Tibial nerve (tissue), 4 donors: ENCODE results near the gene AFF2. TPM values are rescaled to one million over a fixed set of nuclear protein-coding genes. Genes with fewer than 3 reads are reported as not detected.

Experiments used
- DNase-seq, 2 donors: peaks; one replicate each; pipeline ENCODE4 v3.0.0-alpha.2; 2019; ENCODE audit warnings: low spot score in 2 of 2
- H3K27ac ChIP-seq, 4 donors: fragments of 200-600 bp; sonication (generic) in 3 of 4; one replicate each; pipeline ENCODE4 v1.5.1; 2017 to 2019; ENCODE audit warnings: mild to moderate bottlenecking in 1 of 4
- H3K27me3 ChIP-seq, 2 donors: fragments of 200-600 bp; sonication (generic) in 1 of 2; one replicate each; pipeline versions ENCODE4 v1.5.1 to v1.6.0; 2017 to 2019
- H3K36me3 ChIP-seq, 3 donors: fragments of 200-600 bp; sonication (generic); one replicate each; pipeline ENCODE4 v1.5.1; 2018 to 2019
- H3K4me1 ChIP-seq, 4 donors: fragments of 200-600 bp; sonication (generic) in 3 of 4; one replicate each; pipeline ENCODE4 v1.5.1; 2017 to 2019
- H3K4me3 ChIP-seq, 4 donors: fragments of 200-600 bp; sonication (generic) in 3 of 4; one replicate each; pipeline ENCODE4 v1.5.1; 2017 to 2019; ENCODE audit warnings: mild to moderate bottlenecking in 1 of 4, moderate library complexity in 1 of 4
- H3K9me3 ChIP-seq, 4 donors: fragments of 200-600 bp; sonication (generic) in 3 of 4; one replicate each; pipeline ENCODE4 v1.5.1; 2017 to 2019
- EP300 ChIP-seq, 2 donors: sonication (generic); formaldehyde crosslinking; IDR thresholded peaks; one replicate each; pipeline ENCODE4 v1.6.1; 2017; ENCODE audit warnings: antibody characterized with exemption in 2 of 2, mild to moderate bottlenecking in 1 of 2
- POLR2A ChIP-seq, 2 donors: fragments of 450-650 bp; IDR thresholded peaks; one replicate each; pipeline ENCODE4 v1.6.1; 2017; ENCODE audit warnings: antibody characterized with exemption in 2 of 2, mild to moderate bottlenecking in 2 of 2, moderate library complexity in 2 of 2
- WGBS, 2 donors: methylation state at CpG; one replicate each; pipeline ENCODE4 v1.1.5; 2018; 5-methylcytosine and 5-hydroxymethylcytosine counted together
- total RNA-seq, 4 donors: library from RNA; depleted of rRNA; stranded (reverse); fragments of >200 nt; gene quantifications; one replicate each; pipeline ENCODE4 v1.1.0, GENCODE V29; 2016
- TF ChIP-seq, protein P1 (sequence below), 5 experiments: fragments of 200-600 bp in 3 of 5; fragments of 450-650 bp in 2 of 5; sonication (generic) in 3 of 5; IDR thresholded peaks; one replicate each; pipeline ENCODE4 v1.5.1; 2016 to 2019; ENCODE audit warnings: antibody characterized with exemption in 5 of 5, mild to moderate bottlenecking in 3 of 5, moderate library complexity in 2 of 5

Gene AFF2
- total RNA-seq, 4 donors from 2014 or later = 13.2 to 20.3 (median 16.1) TPM

DNA sequence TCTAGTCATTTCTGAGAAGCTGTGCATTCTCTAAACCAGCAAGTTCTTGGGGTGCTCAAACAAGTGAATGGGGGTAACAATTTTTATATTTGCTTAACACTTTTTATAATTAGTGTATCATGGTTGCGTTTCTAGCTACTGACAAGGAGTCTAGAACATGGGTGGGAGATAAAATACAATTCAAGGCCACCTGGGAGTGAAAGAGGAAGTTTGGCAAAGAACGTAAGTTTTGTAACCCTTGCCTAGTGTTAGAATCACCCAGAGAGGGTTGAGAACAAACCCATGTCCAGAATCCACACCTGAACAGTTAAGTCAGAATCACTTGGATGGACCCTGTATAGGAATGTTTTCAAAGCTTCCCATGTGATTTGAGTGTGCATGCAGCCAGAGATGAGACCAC, 92.7 kb downstream of the AFF2 start:
- 65 to 87% methylated on average over 2 of the region's 2 CpGs for WGBS, 2 donors

DNA sequence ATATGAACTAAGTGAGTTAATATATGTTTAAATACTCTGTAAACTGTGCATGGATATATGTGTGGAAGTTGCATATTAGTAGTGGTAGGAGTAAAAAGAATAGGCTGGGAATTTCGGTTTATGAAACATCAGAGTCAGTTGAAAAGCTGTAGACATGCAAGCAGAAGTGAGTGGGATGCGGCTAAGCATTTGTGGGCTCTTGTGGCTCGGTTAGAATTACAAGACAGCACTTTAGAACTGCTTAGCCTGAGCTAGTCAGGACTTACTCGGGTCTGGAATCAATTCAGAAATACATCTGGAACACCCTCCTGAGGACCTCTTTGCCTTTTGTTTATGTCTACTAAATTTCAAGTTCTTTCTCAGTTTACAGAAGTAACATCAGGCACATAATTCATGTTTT, 93.6 kb downstream of the AFF2 start:
- H3K4me3 ChIP-seq = no peak overlapping the region
- 38 to 50% methylated on average over 4 of the region's 4 CpGs for WGBS, 2 donors
- no peaks in the 10 kb centered on the region for H3K4me1 ChIP-seq
- TF ChIP-seq, protein P1, sequence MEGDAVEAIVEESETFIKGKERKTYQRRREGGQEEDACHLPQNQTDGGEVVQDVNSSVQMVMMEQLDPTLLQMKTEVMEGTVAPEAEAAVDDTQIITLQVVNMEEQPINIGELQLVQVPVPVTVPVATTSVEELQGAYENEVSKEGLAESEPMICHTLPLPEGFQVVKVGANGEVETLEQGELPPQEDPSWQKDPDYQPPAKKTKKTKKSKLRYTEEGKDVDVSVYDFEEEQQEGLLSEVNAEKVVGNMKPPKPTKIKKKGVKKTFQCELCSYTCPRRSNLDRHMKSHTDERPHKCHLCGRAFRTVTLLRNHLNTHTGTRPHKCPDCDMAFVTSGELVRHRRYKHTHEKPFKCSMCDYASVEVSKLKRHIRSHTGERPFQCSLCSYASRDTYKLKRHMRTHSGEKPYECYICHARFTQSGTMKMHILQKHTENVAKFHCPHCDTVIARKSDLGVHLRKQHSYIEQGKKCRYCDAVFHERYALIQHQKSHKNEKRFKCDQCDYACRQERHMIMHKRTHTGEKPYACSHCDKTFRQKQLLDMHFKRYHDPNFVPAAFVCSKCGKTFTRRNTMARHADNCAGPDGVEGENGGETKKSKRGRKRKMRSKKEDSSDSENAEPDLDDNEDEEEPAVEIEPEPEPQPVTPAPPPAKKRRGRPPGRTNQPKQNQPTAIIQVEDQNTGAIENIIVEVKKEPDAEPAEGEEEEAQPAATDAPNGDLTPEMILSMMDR (IDR thresholded peaks at IDR 0.05) = no peak
- no peak for TF ChIP-seq EP300 (IDR thresholded peaks at IDR 0.05)
- no peak for TF ChIP-seq POLR2A (IDR thresholded peaks at IDR 0.05)
- H3K9me3 ChIP-seq = no peaks in the 10 kb centered on the region
- H3K27ac ChIP-seq = no peak overlapping the region
- DNase-seq = no peak
- no peaks in the 10 kb centered on the region for H3K27me3 ChIP-seq
- H3K36me3 ChIP-seq = no peaks in the 10 kb centered on the region

More for the DNA sequence above, 92.7 kb downstream of the AFF2 start:
- Histone ChIP-seq H3K27ac (no peak overlapping the region), H3K4me3 (no peak overlapping the region), H3K4me1 (no peaks in the 10 kb centered on the region), H3K36me3 (no peaks in the 10 kb centered on the region), H3K27me3 (no peaks in the 10 kb centered on the region), H3K9me3 (no peaks in the 10 kb centered on the region)
- TF ChIP-seq EP300 (IDR thresholded peaks at IDR 0.05) = no peak
- no peak for TF ChIP-seq POLR2A (IDR thresholded peaks at IDR 0.05)
- TF ChIP-seq, protein P1 (IDR thresholded peaks at IDR 0.05) = no peak
- no peak for DNase-seq

DNA sequence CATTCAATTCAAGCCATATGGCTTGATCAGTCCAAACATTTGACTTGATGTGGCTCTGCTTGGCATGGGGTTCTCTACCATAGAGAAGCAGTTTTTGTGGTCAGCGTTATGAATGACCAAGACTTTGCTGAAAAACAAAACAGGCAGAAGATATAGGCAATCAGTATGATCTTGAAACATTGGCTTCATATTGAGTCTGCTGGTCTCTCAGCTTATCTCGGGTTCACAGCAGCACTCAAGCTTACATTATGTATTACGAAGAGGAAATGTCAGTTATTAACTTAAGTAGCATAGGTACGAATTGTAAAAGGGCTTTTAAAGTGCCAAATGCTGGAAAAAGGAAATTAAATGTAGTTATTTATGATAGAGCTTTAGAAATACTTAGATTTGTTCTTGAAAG, 99.0 kb downstream of the AFF2 start:
- no peaks in the 10 kb centered on the region for H3K36me3 ChIP-seq
- TF ChIP-seq EP300 (IDR thresholded peaks at IDR 0.05) = no peak
- no peak overlapping the region for H3K4me3 ChIP-seq
- WGBS, 2 donors = 55 to 82% methylated on average over 4 of the region's 4 CpGs
- H3K4me1 ChIP-seq = no peaks in the 10 kb centered on the region
- H3K27me3 ChIP-seq = no peaks in the 10 kb centered on the region
- no peak overlapping the region for H3K27ac ChIP-seq
- DNase-seq = no peak
- no peaks in the 10 kb centered on the region for H3K9me3 ChIP-seq

DNA sequence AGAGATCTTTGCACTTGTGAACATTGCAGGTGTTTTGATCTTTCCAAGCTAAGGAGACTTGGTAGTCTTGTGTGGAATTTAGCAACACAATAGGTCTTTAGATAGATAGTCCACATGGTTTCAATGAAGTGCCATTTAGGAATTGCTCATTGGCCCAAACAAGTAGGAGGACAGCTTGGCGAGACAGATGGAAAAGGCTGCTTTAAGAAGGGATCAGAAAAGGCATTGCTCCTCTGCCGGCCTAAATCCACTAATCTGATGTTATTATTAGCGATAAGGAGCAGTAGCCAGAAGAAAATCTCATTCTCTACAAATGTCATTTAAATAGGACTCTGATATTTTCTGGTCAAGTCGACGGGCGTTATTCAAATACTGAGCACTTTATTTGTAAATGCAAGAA, 99.7 kb downstream of the AFF2 start:
- no peak for DNase-seq
- 80 to 81% methylated on average over 6 of the region's 6 CpGs for WGBS, 2 donors
- H3K36me3 ChIP-seq = no peaks in the 10 kb centered on the region
- H3K27me3 ChIP-seq = no peaks in the 10 kb centered on the region
- no peaks in the 10 kb centered on the region for H3K9me3 ChIP-seq
- H3K4me1 ChIP-seq = no peaks in the 10 kb centered on the region
- H3K27ac ChIP-seq = no peak overlapping the region
- no peak for TF ChIP-seq EP300 (IDR thresholded peaks at IDR 0.05)
- TF ChIP-seq, protein P1 (IDR thresholded peaks at IDR 0.05) = no peak
- no peak for TF ChIP-seq POLR2A (IDR thresholded peaks at IDR 0.05)
- H3K4me3 ChIP-seq = no peak overlapping the region

DNA sequence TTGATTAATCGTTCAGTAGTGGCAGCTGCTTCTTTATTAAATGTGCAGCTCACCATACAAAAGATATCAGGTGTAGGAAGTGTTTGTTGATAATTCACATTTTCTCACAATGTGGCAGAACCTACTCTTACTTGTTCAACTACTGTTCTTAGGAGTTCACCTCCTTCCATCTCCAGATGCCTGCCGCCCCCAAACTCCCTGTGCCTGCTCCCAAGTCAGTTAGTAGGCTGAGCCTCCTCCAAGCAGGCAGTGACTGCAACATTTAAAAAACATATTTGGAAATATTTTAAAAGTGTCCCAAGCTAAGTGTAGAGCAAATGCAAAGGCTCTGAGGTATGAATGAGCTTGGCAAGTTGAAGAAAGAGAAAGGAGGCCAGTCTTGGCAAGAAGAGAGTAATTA, 100.2 kb downstream of the AFF2 start:
- Histone ChIP-seq H3K9me3 (no peaks in the 10 kb centered on the region), H3K4me1 (no peaks in the 10 kb centered on the region), H3K4me3 (no peak overlapping the region), H3K27me3 (no peaks in the 10 kb centered on the region), H3K36me3 (no peaks in the 10 kb centered on the region), H3K27ac (no peak overlapping the region)
- DNase-seq = no peak
- TF ChIP-seq, protein P1 (IDR thresholded peaks at IDR 0.05) = no peak
- TF ChIP-seq EP300 (IDR thresholded peaks at IDR 0.05) (no peak), POLR2A (IDR thresholded peaks at IDR 0.05) (no peak)
- 87 to 96% methylated on average over 2 of the region's 2 CpGs for WGBS, 2 donors

DNA sequence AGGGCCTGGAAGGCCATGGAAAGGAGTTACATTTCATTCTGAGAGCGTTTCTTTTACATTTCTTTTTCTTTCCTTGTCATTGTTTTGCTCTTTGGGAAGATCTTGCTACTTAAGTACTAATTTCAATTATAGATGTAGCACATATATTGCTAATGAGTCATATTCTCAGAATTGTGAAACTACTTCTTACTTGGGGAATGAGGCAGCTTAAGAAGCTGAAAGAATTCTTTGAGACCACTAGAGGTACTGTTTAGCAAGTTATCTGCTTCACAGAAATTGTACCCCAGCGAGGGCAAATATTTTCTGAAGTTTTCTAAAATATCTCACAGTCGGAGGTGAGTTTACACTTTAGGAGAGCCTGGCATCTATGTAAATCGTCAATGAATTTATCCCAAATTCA, 100.6 kb downstream of the AFF2 start:
- Histone ChIP-seq H3K9me3 (no peaks in the 10 kb centered on the region), H3K4me1 (no peaks in the 10 kb centered on the region), H3K27ac (no peak overlapping the region), H3K36me3 (no peaks in the 10 kb centered on the region), H3K27me3 (no peaks in the 10 kb centered on the region), H3K4me3 (no peak overlapping the region)
- no peak for DNase-seq
- TF ChIP-seq POLR2A (IDR thresholded peaks at IDR 0.05) (no peak), EP300 (IDR thresholded peaks at IDR 0.05) (no peak)
- TF ChIP-seq, protein P1 (IDR thresholded peaks at IDR 0.05) = no peak
- 45 to 53% methylated on average over 4 of the region's 4 CpGs for WGBS, 2 donors
